ENCODE measurements around the gene OR6A2.

The OR6A2 gene

GRCh38 chr11:6799402-6799801 is at the start of gene OR6A2:
Gene OR6A2, minus strand, starts transcription at chr11:6799689. Its CDS starts 3,981 bp downstream, at chr11:6795708.
- no peaks in the 10 kb centered on the region for H3K27me3 ChIP-seq (ENCODE audit: insufficient read depth, low read depth)
- H2AFZ ChIP-seq (ENCODE audit: low read depth): no peak within 1 kb of the TSS
- no peak within 1 kb of the TSS for H3K9ac ChIP-seq
- TF ChIP-seq, protein P1, sequence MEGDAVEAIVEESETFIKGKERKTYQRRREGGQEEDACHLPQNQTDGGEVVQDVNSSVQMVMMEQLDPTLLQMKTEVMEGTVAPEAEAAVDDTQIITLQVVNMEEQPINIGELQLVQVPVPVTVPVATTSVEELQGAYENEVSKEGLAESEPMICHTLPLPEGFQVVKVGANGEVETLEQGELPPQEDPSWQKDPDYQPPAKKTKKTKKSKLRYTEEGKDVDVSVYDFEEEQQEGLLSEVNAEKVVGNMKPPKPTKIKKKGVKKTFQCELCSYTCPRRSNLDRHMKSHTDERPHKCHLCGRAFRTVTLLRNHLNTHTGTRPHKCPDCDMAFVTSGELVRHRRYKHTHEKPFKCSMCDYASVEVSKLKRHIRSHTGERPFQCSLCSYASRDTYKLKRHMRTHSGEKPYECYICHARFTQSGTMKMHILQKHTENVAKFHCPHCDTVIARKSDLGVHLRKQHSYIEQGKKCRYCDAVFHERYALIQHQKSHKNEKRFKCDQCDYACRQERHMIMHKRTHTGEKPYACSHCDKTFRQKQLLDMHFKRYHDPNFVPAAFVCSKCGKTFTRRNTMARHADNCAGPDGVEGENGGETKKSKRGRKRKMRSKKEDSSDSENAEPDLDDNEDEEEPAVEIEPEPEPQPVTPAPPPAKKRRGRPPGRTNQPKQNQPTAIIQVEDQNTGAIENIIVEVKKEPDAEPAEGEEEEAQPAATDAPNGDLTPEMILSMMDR (conservative IDR thresholded peaks at IDR 0.05; ENCODE audit: low read depth, low read length): no peak
- H4K20me1 ChIP-seq (ENCODE audit: insufficient read depth): no peaks in the 10 kb centered on the region
- H3K4me1 ChIP-seq (ENCODE audit: low read depth, poor library complexity, severe bottlenecking): no peaks in the 10 kb centered on the region
- no peaks in the 10 kb centered on the region for H3K79me2 ChIP-seq (ENCODE audit: insufficient read depth, low read depth)
- no peaks in the 10 kb centered on the region for H3K36me3 ChIP-seq (ENCODE audit: insufficient read depth)
- no peak within 1 kb of the TSS for H3K4me3 ChIP-seq (IDR thresholded peaks at IDR 0.05; ENCODE audit: insufficient read depth, low read depth, low read length)
- no peak within 1 kb of the TSS for H3K27ac ChIP-seq
- H3K4me2 ChIP-seq: no peak within 1 kb of the TSS

- H3K4me3 ChIP-seq (IDR thresholded peaks at IDR 0.05; ENCODE audit: insufficient read depth, low read depth, low read length): no peak within 1 kb of the TSS
Observed at GRCh38 chr11:6845383-6845782, 45.9 kb upstream of the OR6A2 start, which contains the start of gene OR10A5. Gene OR10A5, plus strand, starts transcription at chr11:6845683. Its CDS starts 0 bp downstream, at chr11:6845683.

GRCh38 chr11:6844356-6844755 is 44.9 kb upstream of the OR6A2 start:
- Histone ChIP-seq H3K27ac (no peak overlapping the region), H3K27me3 (ENCODE audit: insufficient read depth, low read depth) (no peaks in the 10 kb centered on the region), H3K4me1 (ENCODE audit: low read depth, poor library complexity, severe bottlenecking) (no peaks in the 10 kb centered on the region), H4K20me1 (ENCODE audit: insufficient read depth) (no peaks in the 10 kb centered on the region), H3K36me3 (ENCODE audit: insufficient read depth) (no peaks in the 10 kb centered on the region), H3K4me3 (IDR thresholded peaks at IDR 0.05; ENCODE audit: insufficient read depth, low read depth, low read length) (no peak overlapping the region), H3K9ac (no peak overlapping the region), H3K4me2 (no peak overlapping the region), H3K79me2 (ENCODE audit: insufficient read depth, low read depth) (no peaks in the 10 kb centered on the region), H2AFZ (ENCODE audit: low read depth) (no peak overlapping the region)
- TF ChIP-seq, protein P1 (conservative IDR thresholded peaks at IDR 0.05; ENCODE audit: low read depth, low read length): no peak

More at GRCh38 chr11:6845383-6845782, 45.9 kb upstream of the OR6A2 start, which contains the start of gene OR10A5:
- Histone ChIP-seq H4K20me1 (ENCODE audit: insufficient read depth) (no peaks in the 10 kb centered on the region), H3K79me2 (ENCODE audit: insufficient read depth, low read depth) (no peaks in the 10 kb centered on the region), H3K36me3 (ENCODE audit: insufficient read depth) (no peaks in the 10 kb centered on the region), H3K27ac (no peak within 1 kb of the TSS), H3K4me2 (no peak within 1 kb of the TSS), H3K4me1 (ENCODE audit: low read depth, poor library complexity, severe bottlenecking) (no peaks in the 10 kb centered on the region), H2AFZ (ENCODE audit: low read depth) (no peak within 1 kb of the TSS), H3K9ac (no peak within 1 kb of the TSS), H3K27me3 (ENCODE audit: insufficient read depth, low read depth) (no peaks in the 10 kb centered on the region)
- TF ChIP-seq, protein P1 (conservative IDR thresholded peaks at IDR 0.05; ENCODE audit: low read depth, low read length): no peak

DNA sequence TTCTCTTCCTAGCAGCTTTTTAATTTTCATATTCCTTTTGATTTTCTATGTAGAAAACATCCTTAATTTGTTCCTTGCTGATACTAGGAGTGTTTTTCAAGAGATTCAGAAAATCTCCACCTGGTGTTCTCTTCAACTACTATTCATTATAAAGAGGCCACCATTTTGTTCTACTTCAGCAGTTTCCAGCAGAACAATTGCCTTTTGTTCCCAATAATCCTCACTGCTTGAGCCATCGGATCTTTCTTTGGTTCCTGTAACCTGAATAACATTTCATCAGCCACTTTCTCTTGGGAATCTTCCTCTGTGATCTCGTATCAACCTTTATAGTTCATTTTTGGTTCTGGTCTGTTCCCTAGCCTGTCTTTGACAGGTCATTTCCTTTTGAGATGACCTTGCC is 44.2 kb upstream of the OR6A2 start:
- TF ChIP-seq, protein P1 (conservative IDR thresholded peaks at IDR 0.05; ENCODE audit: low read depth, low read length): no peak
- Histone ChIP-seq H3K4me3 (IDR thresholded peaks at IDR 0.05; ENCODE audit: insufficient read depth, low read depth, low read length) (no peak overlapping the region), H4K20me1 (ENCODE audit: insufficient read depth) (no peaks in the 10 kb centered on the region), H3K4me2 (no peak overlapping the region), H3K36me3 (ENCODE audit: insufficient read depth) (no peaks in the 10 kb centered on the region), H2AFZ (ENCODE audit: low read depth) (no peak overlapping the region), H3K79me2 (ENCODE audit: insufficient read depth, low read depth) (no peaks in the 10 kb centered on the region), H3K27me3 (ENCODE audit: insufficient read depth, low read depth) (no peaks in the 10 kb centered on the region), H3K27ac (no peak overlapping the region), H3K4me1 (ENCODE audit: low read depth, poor library complexity, severe bottlenecking) (no peaks in the 10 kb centered on the region), H3K9ac (no peak overlapping the region)

Measured in KMS-11 (cell line).